Muscle of back (tissue), 11 donors: Measurements from ENCODE around the gene KIAA0825. TPM values are rescaled to one million over a fixed set of nuclear protein-coding genes. Genes with fewer than 3 reads are reported as not detected.

ENCODE experiments used
- DNase-seq, 3 donors: peaks; one replicate each; pipeline versions ENCODE4 v3.0.0 to v3.0.0-alpha.2; 2013
- polyA plus RNA-seq, 10 donors: library from polyadenylated mRNA; unstranded; fragments of 120-200 nt; gene quantifications; one replicate each; pipeline ENCODE4 v1.2.1, GENCODE V29; 2013; ENCODE audit not compliant: insufficient read length in 10 of 10

KIAA0825 gene
- polyA plus RNA-seq, 10 donors, result 2.3 to 3.3 (median 2.9) TPM

- DNase-seq, result no peak
Measured at GRCh38 chr5:94517490-94518488, 100.6 kb downstream of the KIAA0825 start.

- DNase-seq, result no peak
Measured at GRCh38 chr5:94516148-94516547, 102.3 kb downstream of the KIAA0825 start.

GRCh38 chr5:94508461-94509148, 109.8 kb downstream of the KIAA0825 start:
- DNase-seq, result no peak

GRCh38 chr5:94505327-94506068, 112.9 kb downstream of the KIAA0825 start:
- no peak for DNase-seq

GRCh38 chr5:94503677-94504076, 114.7 kb downstream of the KIAA0825 start:
- DNase-seq, result peak in 2 of 3 donors; percentile 2 to 6

- DNase-seq, result no peak
Measured at GRCh38 chr5:94501365-94501764, 117.0 kb downstream of the KIAA0825 start.

- no peak for DNase-seq
Measured at GRCh38 chr5:94499806-94500205, 118.6 kb downstream of the KIAA0825 start.

GRCh38 chr5:94498199-94498598, 120.2 kb downstream of the KIAA0825 start:
- no peak for DNase-seq

GRCh38 chr5:94485067-94485466, 133.3 kb downstream of the KIAA0825 start:
- no peak for DNase-seq

- DNase-seq, result no peak
Measured at GRCh38 chr5:94481059-94481458, 137.3 kb downstream of the KIAA0825 start.

- DNase-seq, result no peak
Measured at GRCh38 chr5:94480486-94480885, 137.9 kb downstream of the KIAA0825 start.

- peak in 2 of 3 donors; percentile 31 to 66 for DNase-seq
Measured at GRCh38 chr5:94473936-94474335, 144.5 kb downstream of the KIAA0825 start.

- DNase-seq, result peak; percentile 44 to 74 (median 57)
Measured at GRCh38 chr5:94471521-94471920, 146.9 kb downstream of the KIAA0825 start.

GRCh38 chr5:94470802-94471201, 147.6 kb downstream of the KIAA0825 start:
- DNase-seq, result peak in 1 of 3 donors; percentile 4

- peak in 2 of 3 donors; percentile 56 to 79 for DNase-seq
Measured at GRCh38 chr5:94469894-94470329, 148.5 kb downstream of the KIAA0825 start.

- no peak for DNase-seq
Measured at GRCh38 chr5:94467954-94468930, 150.2 kb downstream of the KIAA0825 start.

- no peak for DNase-seq
Measured at GRCh38 chr5:94467346-94467953, 151.0 kb downstream of the KIAA0825 start.

- DNase-seq, result peak in 2 of 3 donors; percentile 26 to 50
Measured at GRCh38 chr5:94463739-94464138, 154.7 kb downstream of the KIAA0825 start.

GRCh38 chr5:94461131-94461530, 157.3 kb downstream of the KIAA0825 start:
- DNase-seq, result peak in 1 of 3 donors; percentile 8

- no peak for DNase-seq
Measured at GRCh38 chr5:94459915-94460314, 158.5 kb downstream of the KIAA0825 start.
